Astrocyte of the spinal cord (primary cell): ENCODE data around the gene CANT1.

Experiments used
- DNase-seq: peaks from one replicate; pipeline ENCODE4 v3.0.0; 2011; ENCODE audit warnings: low read depth, low spot score
- H3K4me3 ChIP-seq: 2 replicates; pipeline ENCODE4 v1.5.1; 2011; ENCODE audit warnings: low read depth, mild to moderate bottlenecking, low read length, moderate library complexity
- in situ Hi-C: cut with HindIII; loops from 2 replicates; pipeline ENCODE4 v1.10.0; 2017; ENCODE audit warnings: low sequenced_read_pairs
- TF ChIP-seq, protein P1 (sequence below): IDR thresholded peaks from 2 replicates; pipeline ENCODE4 v1.5.1; 2012; ENCODE audit warnings: low read depth, mild to moderate bottlenecking, low read length, inconsistent platforms

The CANT1 gene

DNA sequence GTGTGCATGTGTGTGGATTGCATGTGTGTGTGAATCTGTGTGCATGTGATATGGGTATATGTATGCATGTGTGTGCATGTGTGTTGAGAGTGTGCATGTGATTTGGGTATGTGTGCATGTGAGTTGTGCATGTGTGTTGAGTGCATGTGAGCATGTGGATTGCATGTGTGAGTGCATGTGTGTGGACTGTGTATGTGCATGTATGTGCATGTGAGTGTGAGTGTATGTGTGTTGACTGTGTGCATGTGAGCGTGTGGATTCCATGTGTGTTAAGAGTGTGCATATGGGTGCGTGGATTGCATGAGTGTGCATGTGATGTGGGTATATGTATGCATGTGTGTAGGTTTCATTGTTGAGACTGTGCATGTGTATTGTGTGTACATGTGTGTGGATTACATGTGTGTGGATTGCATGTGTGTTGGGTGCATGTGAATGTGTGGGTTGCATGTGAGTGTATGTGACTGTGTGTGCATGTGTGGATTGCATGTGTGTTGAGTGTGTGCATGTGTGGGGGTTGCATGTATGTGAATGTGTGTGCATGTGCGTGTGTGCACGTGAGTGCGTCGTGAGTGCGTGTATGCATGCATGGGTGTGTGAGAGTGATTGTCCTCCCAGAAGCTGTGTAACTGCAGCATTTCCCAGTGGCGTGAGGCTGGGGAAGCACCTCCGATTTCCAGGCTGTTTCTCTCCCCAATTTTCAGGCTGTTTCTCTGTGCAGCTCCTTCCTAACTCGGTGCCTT is 33.8 kb upstream of the CANT1 start:
- in situ Hi-C loops: no loop called here
- TF ChIP-seq, protein P1, sequence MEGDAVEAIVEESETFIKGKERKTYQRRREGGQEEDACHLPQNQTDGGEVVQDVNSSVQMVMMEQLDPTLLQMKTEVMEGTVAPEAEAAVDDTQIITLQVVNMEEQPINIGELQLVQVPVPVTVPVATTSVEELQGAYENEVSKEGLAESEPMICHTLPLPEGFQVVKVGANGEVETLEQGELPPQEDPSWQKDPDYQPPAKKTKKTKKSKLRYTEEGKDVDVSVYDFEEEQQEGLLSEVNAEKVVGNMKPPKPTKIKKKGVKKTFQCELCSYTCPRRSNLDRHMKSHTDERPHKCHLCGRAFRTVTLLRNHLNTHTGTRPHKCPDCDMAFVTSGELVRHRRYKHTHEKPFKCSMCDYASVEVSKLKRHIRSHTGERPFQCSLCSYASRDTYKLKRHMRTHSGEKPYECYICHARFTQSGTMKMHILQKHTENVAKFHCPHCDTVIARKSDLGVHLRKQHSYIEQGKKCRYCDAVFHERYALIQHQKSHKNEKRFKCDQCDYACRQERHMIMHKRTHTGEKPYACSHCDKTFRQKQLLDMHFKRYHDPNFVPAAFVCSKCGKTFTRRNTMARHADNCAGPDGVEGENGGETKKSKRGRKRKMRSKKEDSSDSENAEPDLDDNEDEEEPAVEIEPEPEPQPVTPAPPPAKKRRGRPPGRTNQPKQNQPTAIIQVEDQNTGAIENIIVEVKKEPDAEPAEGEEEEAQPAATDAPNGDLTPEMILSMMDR: no peak
- no peak for DNase-seq
- H3K4me3 ChIP-seq: no peak overlapping the region

DNA sequence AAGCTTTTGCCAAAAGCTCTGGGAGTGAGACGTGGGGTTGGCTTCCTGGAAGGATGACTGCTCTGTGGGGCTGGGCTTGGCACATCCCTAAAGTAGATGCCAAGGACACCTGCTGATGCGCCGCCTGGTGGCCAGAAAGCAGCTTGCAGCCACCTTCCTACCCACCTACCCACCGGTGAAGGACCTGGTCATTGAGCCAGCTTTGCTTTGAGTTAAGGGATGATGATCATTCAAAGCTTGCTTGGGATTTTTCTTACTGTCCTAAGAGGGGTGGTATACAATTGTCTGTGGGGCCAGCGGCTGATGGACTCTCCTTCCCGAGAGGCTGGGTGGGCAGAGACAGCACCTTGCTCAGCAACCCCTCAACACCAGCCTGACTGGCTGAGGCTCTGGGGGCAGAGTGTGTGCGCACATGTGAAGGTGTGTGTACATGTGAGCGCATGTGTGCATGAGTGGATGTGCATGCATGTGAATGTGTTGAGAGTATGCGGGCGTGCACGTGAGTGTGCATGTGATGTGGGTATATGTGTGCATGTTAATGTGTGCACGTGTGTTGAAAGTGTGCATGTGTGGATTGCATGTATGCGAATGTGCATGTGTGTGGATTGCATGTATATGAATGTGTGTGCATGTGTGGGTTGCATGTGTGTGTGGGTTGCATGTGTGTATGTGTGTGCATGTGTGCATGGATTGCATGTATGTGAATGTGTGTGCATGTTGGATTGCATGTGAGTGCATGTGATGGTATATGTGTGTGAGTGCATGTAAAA is 33.0 kb upstream of the CANT1 start:
- TF ChIP-seq, protein P1: peak; percentile 73
- in situ Hi-C loops: no loop called here

DNA sequence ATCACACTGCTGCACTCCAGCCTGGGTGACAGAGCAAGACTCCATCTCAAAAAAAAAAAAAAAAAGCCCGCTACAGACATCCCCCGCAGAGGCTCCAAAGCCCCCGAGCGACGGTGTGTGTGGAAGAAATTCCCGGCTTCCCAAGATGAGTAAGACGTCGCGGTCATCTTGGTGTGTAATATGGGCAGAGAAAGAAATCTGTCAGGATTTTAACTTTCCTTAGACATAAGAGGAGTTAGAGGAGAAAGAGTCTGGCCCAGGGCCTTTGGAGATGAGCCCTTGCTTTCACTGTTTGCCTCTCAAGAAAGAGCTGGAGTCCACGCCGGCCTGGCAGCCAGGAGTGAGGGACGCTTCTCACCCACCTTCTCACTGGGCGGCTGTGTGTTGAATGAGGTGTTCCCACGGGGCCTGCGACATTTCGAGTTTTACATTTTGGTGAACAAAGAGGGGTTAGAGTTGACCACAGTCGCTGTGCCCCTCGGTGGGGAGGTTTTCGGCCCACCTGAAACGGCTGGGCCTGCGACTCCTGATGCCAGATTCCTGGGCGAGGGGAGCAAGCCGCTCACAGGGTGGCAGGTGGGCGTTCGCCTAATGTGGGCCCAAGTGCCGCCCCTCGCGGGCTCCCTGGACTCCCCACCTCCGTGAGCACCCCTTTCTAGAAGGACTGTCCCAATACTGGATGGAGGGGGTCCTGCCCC is 32.3 kb upstream of the CANT1 start:
- DNase-seq: no peak
- in situ Hi-C loops: no loop called here

More for the DNA sequence above, 33.0 kb upstream of the CANT1 start:
- DNase-seq: peak; percentile 12
- no peak overlapping the region for H3K4me3 ChIP-seq

DNA sequence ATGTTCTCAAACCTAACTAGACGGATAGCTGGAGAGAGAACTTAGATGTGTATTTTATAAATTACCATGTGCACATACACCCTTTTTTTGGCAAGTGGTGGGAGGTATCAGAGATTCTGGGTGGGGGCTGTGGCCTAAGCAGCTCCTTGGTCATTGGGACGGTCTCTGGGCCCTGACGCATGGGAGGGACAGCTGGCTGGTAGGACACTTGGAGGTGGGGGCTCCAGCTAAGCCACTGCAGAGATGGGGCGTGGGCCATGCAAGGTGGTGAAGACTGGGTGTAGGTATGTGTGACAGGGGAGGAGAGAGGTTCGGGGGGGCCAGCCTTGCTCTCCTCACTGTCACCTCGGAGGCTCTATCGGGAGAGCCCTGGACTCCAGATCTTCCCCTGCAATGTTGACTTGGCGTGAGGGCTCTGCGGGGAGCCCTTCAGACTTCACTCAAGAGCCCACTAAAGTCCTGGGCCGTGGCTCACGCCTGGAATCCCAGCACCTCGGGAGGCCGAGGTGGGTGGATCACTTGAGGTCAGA is 31.5 kb upstream of the CANT1 start:
- in situ Hi-C loops: no loop called here
- DNase-seq: no peak
- H3K4me3 ChIP-seq: no peak overlapping the region
- TF ChIP-seq, protein P1: no peak

More for the DNA sequence above, 32.3 kb upstream of the CANT1 start:
- H3K4me3 ChIP-seq: no peak overlapping the region
- TF ChIP-seq, protein P1: no peak

DNA sequence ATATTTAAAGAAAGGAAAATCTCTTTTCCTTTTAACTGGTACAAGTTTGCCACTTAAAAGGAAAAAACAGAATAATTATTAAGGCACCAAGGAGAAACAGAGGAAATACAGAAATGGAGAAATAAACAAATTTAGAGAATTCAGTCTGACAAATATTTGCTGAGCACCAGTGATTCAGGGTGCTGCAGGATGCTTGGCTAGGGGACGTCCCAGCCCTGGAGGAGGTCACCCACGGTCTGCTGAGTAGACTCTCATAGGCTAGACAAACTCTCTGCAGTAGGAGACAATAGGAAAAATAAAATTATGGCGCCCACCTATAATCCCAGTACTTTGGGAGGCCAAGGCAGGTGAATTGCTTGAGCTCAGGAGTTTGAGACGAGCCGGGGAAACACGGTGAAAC is 30.3 kb upstream of the CANT1 start:
- no peak overlapping the region for H3K4me3 ChIP-seq
- in situ Hi-C loops: no loop called here
- no peak for DNase-seq
- TF ChIP-seq, protein P1: no peak

DNA sequence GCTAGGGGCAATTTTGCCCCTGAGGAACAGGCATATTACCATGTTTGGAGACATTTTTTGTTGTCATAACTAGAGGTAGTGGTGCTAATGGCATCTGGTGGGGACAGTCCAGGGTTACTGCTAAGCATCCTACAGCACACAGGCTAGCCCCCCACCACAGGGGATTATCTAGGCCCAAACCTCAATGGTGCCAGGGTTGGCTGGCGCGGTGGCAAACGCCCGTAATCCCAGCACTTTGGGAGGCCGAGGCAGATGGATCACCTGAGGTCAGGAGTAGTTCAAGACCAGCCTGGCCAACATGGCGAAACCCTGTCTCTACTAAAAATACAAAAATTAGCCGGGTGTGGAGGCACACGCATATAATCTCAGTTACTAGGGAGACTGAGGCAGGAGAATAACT is 29.6 kb upstream of the CANT1 start:
- DNase-seq: no peak
- no peak overlapping the region for H3K4me3 ChIP-seq
- in situ Hi-C loops: no loop called here
- TF ChIP-seq, protein P1: no peak
